ENCODE measurements around the gene ZBTB11. TPM values are rescaled to one million over a fixed set of nuclear protein-coding genes. Genes with fewer than 3 reads are reported as not detected.
A peak's percentile ranks its signal among the peaks of the same experiment; 100 is the strongest.
"Not testable (repeated sequence)": the region's sequence is repeated elsewhere in the genome, so short reads cannot be mapped to it uniquely, and the experiment has no call there.

Gene ZBTB11
- total RNA-seq, 3 donors from 2014 or later = 23.4 to 38.2 (median 25.9) TPM

- intact Hi-C loops (cut with DNase I; ENCODE audit: low total_unique reads) = no loop called here
- Histone ChIP-seq H3K9me3 (no peaks in the 10 kb centered on the region), H3K36me3 (no peaks in the 10 kb centered on the region), H3K4me1 (no peaks in the 10 kb centered on the region), H3K27ac (peak overlapping the region; percentile 98), H3K4me3 (peak overlapping the region; percentile 64 to 90 (median 74)), H3K27me3 (no peaks in the 10 kb centered on the region)
- TF ChIP-seq POLR2AphosphoS5 (IDR thresholded peaks at IDR 0.05) (no peak), POLR2A (IDR thresholded peaks at IDR 0.05) (no peak)
- TF ChIP-seq, protein P1, sequence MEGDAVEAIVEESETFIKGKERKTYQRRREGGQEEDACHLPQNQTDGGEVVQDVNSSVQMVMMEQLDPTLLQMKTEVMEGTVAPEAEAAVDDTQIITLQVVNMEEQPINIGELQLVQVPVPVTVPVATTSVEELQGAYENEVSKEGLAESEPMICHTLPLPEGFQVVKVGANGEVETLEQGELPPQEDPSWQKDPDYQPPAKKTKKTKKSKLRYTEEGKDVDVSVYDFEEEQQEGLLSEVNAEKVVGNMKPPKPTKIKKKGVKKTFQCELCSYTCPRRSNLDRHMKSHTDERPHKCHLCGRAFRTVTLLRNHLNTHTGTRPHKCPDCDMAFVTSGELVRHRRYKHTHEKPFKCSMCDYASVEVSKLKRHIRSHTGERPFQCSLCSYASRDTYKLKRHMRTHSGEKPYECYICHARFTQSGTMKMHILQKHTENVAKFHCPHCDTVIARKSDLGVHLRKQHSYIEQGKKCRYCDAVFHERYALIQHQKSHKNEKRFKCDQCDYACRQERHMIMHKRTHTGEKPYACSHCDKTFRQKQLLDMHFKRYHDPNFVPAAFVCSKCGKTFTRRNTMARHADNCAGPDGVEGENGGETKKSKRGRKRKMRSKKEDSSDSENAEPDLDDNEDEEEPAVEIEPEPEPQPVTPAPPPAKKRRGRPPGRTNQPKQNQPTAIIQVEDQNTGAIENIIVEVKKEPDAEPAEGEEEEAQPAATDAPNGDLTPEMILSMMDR (IDR thresholded peaks at IDR 0.05) = no peak
- DNase-seq (ENCODE audit: low spot score in 2 of 2) = peak in 1 of 2 donors; percentile 48
These were observed 10.4 kb upstream of the ZBTB11 start for GRCh38 chr3:101687142-101687931.

- peak overlapping the region; percentile 98 for H3K27ac ChIP-seq
- intact Hi-C loops (cut with DNase I; ENCODE audit: low total_unique reads) = no loop called here
- no peak for DNase-seq (ENCODE audit: low spot score in 2 of 2)
- H3K27me3 ChIP-seq = no peaks in the 10 kb centered on the region
- H3K36me3 ChIP-seq = no peaks in the 10 kb centered on the region
- no peaks in the 10 kb centered on the region for H3K9me3 ChIP-seq
- TF ChIP-seq, protein P1 (IDR thresholded peaks at IDR 0.05) = no peak
- TF ChIP-seq POLR2A (IDR thresholded peaks at IDR 0.05) (no peak), POLR2AphosphoS5 (IDR thresholded peaks at IDR 0.05) (no peak)
- peak overlapping the region; percentile 64 to 90 (median 74) for H3K4me3 ChIP-seq
- no peaks in the 10 kb centered on the region for H3K4me1 ChIP-seq
These were observed 9.0 kb upstream of the ZBTB11 start for GRCh38 chr3:101685870-101686307.

DNA sequence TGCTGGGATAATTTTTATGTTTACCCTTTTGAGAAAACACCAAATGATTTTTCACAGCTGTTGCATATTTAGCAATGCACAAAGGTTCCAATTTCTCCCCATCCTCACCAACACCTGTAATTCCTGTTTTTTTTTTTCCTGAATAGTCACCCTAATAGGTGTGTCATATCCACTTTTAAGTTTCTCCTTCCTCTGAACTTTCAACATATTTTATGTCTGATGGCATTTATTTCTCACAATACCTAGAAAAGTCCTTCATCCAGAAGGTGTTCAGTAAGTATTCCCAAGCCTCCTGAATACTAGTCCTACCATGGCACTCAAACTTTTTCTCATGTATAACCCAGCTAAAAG, 8.1 kb upstream of the ZBTB11 start:
- intact Hi-C loops (cut with DNase I; ENCODE audit: low total_unique reads) = no loop called here
- no peaks in the 10 kb centered on the region for H3K27me3 ChIP-seq

GRCh38 chr3:101680466-101680865, 3.5 kb upstream of the ZBTB11 start:
- Histone ChIP-seq H3K4me3 (no peak overlapping the region), H3K27me3 (no peaks in the 10 kb centered on the region), H3K36me3 (no peaks in the 10 kb centered on the region), H3K4me1 (peaks cover 6 to 11% of the 10 kb centered on the region in 2 donors), H3K9me3 (no peaks in the 10 kb centered on the region), H3K27ac (no peak overlapping the region)
- intact Hi-C loops (cut with DNase I; ENCODE audit: low total_unique reads) = loop anchor here (5.0 kb wide), 1 partner anchor 98 kb away; no protein-coding TSS in a partner anchor
- TF ChIP-seq POLR2AphosphoS5 (IDR thresholded peaks at IDR 0.05) = no peak
- TF ChIP-seq, protein P1 (IDR thresholded peaks at IDR 0.05) = no peak
- no peak for TF ChIP-seq POLR2A (IDR thresholded peaks at IDR 0.05)
- DNase-seq (ENCODE audit: low spot score in 2 of 2) = no peak

More for the DNA sequence above, 8.1 kb upstream of the ZBTB11 start:
- Histone ChIP-seq H3K36me3 (no peaks in the 10 kb centered on the region), H3K9me3 (no peaks in the 10 kb centered on the region), H3K4me1 (no peaks in the 10 kb centered on the region), H3K27ac (peak overlapping the region; percentile 98), H3K4me3 (peak overlapping the region; percentile 64 to 90 (median 74))
- DNase-seq (ENCODE audit: low spot score in 2 of 2) = no peak
- no peak for TF ChIP-seq POLR2A (IDR thresholded peaks at IDR 0.05)
- TF ChIP-seq, protein P1 (IDR thresholded peaks at IDR 0.05) = no peak
- no peak for TF ChIP-seq POLR2AphosphoS5 (IDR thresholded peaks at IDR 0.05)

- intact Hi-C loops (cut with DNase I; ENCODE audit: low total_unique reads) = not testable (repeated sequence)
These were observed 1.9 kb upstream of the ZBTB11 start for GRCh38 chr3:101678837-101679236.

More at GRCh38 chr3:101678837-101679236, 1.9 kb upstream of the ZBTB11 start:
- peaks cover 6 to 11% of the 10 kb centered on the region in 2 donors for H3K4me1 ChIP-seq
- not testable (repeated sequence) for H3K27ac ChIP-seq; DNase-seq (ENCODE audit: low spot score in 2 of 2); H3K27me3 ChIP-seq; H3K36me3 ChIP-seq; H3K4me3 ChIP-seq; H3K9me3 ChIP-seq
